Liver (tissue), 9 donors: ENCODE results near the gene ITPKB. TPM values are rescaled to one million over a fixed set of nuclear protein-coding genes. Genes with fewer than 3 reads are reported as not detected.

Experiments
- DNase-seq: peaks from one replicate; pipeline ENCODE4 v3.0.0-alpha.2; 2017; ENCODE audit warnings: low spot score
- H3K27ac ChIP-seq, 2 donors: one replicate each; pipeline ENCODE4 v1.7.0; 2013; ENCODE audit warnings: inconsistent platforms in 2 of 2, low read length in 2 of 2, control low read depth in 1 of 2, low read depth in 1 of 2, mild to moderate bottlenecking in 1 of 2
- H3K27me3 ChIP-seq, 4 donors: one replicate each; pipeline versions ENCODE4 v1.6.1 to v1.7.0; 2013; ENCODE audit warnings: low read length in 3 of 4, inconsistent platforms in 1 of 4, mild to moderate bottlenecking in 1 of 4, moderate library complexity in 1 of 4; ENCODE audit not compliant: control insufficient read depth in 4 of 4, insufficient read depth in 4 of 4
- H3K36me3 ChIP-seq, 4 donors: one replicate each; pipeline versions ENCODE4 v1.6.1 to v1.7.0; 2013; ENCODE audit warnings: low read length in 3 of 4, mild to moderate bottlenecking in 3 of 4, low read depth in 1 of 4, moderate library complexity in 1 of 4; ENCODE audit not compliant: control insufficient read depth in 4 of 4, insufficient read depth in 3 of 4
- H3K4me1 ChIP-seq, 4 donors: one replicate each; pipeline versions ENCODE4 v1.6.1 to v1.7.0; 2013; ENCODE audit warnings: low read length in 3 of 4, mild to moderate bottlenecking in 3 of 4, moderate library complexity in 1 of 4; ENCODE audit not compliant: control insufficient read depth in 4 of 4, insufficient read depth in 4 of 4
- H3K4me3 ChIP-seq, 3 donors: one replicate each; pipeline versions ENCODE4 v1.6.1 to v1.7.0; 2013; ENCODE audit warnings: low read length in 3 of 3, control low read depth in 1 of 3, low read depth in 1 of 3, mild to moderate bottlenecking in 1 of 3
- H3K9ac ChIP-seq, 2 donors: one replicate each; pipeline ENCODE4 v1.7.0; 2013; ENCODE audit warnings: low read length in 2 of 2, mild to moderate bottlenecking in 2 of 2, moderate library complexity in 2 of 2, control low read depth in 1 of 2, low read depth in 1 of 2
- H3K9me3 ChIP-seq, 4 donors: one replicate each; pipeline versions ENCODE4 v1.6.1 to v1.7.0; 2013; ENCODE audit warnings: low read length in 3 of 4; ENCODE audit not compliant: control insufficient read depth in 4 of 4
- ATF3 ChIP-seq: IDR thresholded peaks from 2 replicates; pipeline ENCODE4 v1.6.1; 2016; ENCODE audit warnings: antibody characterized with exemption
- EGR1 ChIP-seq, 2 donors: IDR thresholded peaks; 2 replicates each; pipeline ENCODE4 v1.6.1; 2016 to 2018; ENCODE audit warnings: antibody characterized with exemption in 2 of 2, low read depth in 2 of 2
- FOXA1 ChIP-seq: IDR thresholded peaks from 2 replicates; pipeline ENCODE4 v1.6.1; 2016; ENCODE audit warnings: antibody characterized with exemption
- FOXA2 ChIP-seq: IDR thresholded peaks from 2 replicates; pipeline ENCODE4 v1.6.1; 2016; ENCODE audit warnings: antibody characterized with exemption
- GABPA ChIP-seq, 2 donors: IDR thresholded peaks in 1 of 2; conservative IDR thresholded peaks in 1 of 2; 2 replicates each; pipeline ENCODE4 v1.6.1; 2016; ENCODE audit warnings: antibody characterized with exemption in 2 of 2, mild to moderate bottlenecking in 1 of 2, moderate library complexity in 1 of 2
- HNF4A ChIP-seq, 2 donors: conservative IDR thresholded peaks; 2 replicates each; pipeline ENCODE4 v1.6.1; 2016; ENCODE audit warnings: antibody characterized with exemption in 2 of 2, mild to moderate bottlenecking in 2 of 2
- HNF4G ChIP-seq: IDR thresholded peaks from 2 replicates; pipeline ENCODE4 v1.6.1; 2016; ENCODE audit warnings: antibody characterized with exemption
- NR2F2 ChIP-seq: IDR thresholded peaks from 2 replicates; pipeline ENCODE4 v1.6.1; 2016; ENCODE audit warnings: antibody characterized with exemption
- REST ChIP-seq: IDR thresholded peaks from 2 replicates; pipeline ENCODE4 v1.6.1; 2016; ENCODE audit warnings: antibody characterized with exemption, mild to moderate bottlenecking
- RXRA ChIP-seq, 2 donors: IDR thresholded peaks; 2 replicates each; pipeline ENCODE4 v1.6.1; 2017 to 2018; ENCODE audit warnings: antibody characterized with exemption in 2 of 2, mild to moderate bottlenecking in 1 of 2
- TAF1 ChIP-seq: conservative IDR thresholded peaks from 2 replicates; pipeline ENCODE4 v1.6.1; 2016; ENCODE audit warnings: antibody characterized with exemption, mild to moderate bottlenecking
- YY1 ChIP-seq: IDR thresholded peaks from 2 replicates; pipeline ENCODE4 v1.6.1; 2016; ENCODE audit warnings: antibody characterized with exemption, mild to moderate bottlenecking
- WGBS: extraction: QIAGEN DNeasy Blood & Tissue Kit; methylation state at CpG from one replicate; pipeline ENCODE4 v1.1.7; 2013; 5-methylcytosine and 5-hydroxymethylcytosine counted together
- polyA plus RNA-seq, 2 donors: library from polyadenylated mRNA; stranded (reverse) in 1 of 2; unstranded in 1 of 2; fragments of 200-250 nt in 1 of 2; fragments of >200 nt in 1 of 2; fragmentation: Nextera tagmentation in 1 of 2; extraction: Ambion mirVana in 1 of 2; gene quantifications; one replicate each; pipeline versions ENCODE4 v1.2.1 to v1.2.3, GENCODE V29; 2013 to 2015
- total RNA-seq, 2 donors: library from RNA; depleted of rRNA; stranded (reverse); fragments of >200 nt; gene quantifications; one replicate each; pipeline ENCODE4 v1.2.3, GENCODE V29; 2014
- TF ChIP-seq, protein P1 (sequence below): fragments of 150-350 bp; IDR thresholded peaks from 2 replicates; pipeline ENCODE4 v1.5.1; 2017; ENCODE audit warnings: improper control_type of control experiment, low read depth, low read length; ENCODE audit not compliant: missing input control
- TF ChIP-seq, protein P2 (sequence below): IDR thresholded peaks from 2 replicates; pipeline ENCODE4 v1.6.1; 2016; ENCODE audit warnings: antibody characterized with exemption
- TF ChIP-seq, protein P3 (sequence below): IDR thresholded peaks from 2 replicates; pipeline ENCODE4 v1.6.1; 2016; ENCODE audit warnings: antibody characterized with exemption
- donor health status: healthy.
- donor health status: healthy.
- donor health status: healthy.
- donor health status: healthy.
- donor health status: healthy.

ITPKB gene
- total and polyA plus RNA-seq, 4 donors = 0.61 to 5.8 (median 3.7) TPM

GRCh38 chr1:226610671-226611070 lies 128.4 kb downstream of the ITPKB start:
- H3K36me3 ChIP-seq = no peaks in the 10 kb centered on the region
- no peaks in the 10 kb centered on the region for H3K4me1 ChIP-seq
- H3K4me3 ChIP-seq = no peak overlapping the region
- no peak overlapping the region for H3K9ac ChIP-seq
- no peak for TF ChIP-seq GABPA (IDR thresholded peaks at IDR 0.05 in 1 of 2, conservative IDR thresholded peaks at IDR 0.05 in 1 of 2)
- no peak for TF ChIP-seq REST
- TF ChIP-seq, protein P1, sequence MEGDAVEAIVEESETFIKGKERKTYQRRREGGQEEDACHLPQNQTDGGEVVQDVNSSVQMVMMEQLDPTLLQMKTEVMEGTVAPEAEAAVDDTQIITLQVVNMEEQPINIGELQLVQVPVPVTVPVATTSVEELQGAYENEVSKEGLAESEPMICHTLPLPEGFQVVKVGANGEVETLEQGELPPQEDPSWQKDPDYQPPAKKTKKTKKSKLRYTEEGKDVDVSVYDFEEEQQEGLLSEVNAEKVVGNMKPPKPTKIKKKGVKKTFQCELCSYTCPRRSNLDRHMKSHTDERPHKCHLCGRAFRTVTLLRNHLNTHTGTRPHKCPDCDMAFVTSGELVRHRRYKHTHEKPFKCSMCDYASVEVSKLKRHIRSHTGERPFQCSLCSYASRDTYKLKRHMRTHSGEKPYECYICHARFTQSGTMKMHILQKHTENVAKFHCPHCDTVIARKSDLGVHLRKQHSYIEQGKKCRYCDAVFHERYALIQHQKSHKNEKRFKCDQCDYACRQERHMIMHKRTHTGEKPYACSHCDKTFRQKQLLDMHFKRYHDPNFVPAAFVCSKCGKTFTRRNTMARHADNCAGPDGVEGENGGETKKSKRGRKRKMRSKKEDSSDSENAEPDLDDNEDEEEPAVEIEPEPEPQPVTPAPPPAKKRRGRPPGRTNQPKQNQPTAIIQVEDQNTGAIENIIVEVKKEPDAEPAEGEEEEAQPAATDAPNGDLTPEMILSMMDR = no peak
- TF ChIP-seq, protein P2, sequence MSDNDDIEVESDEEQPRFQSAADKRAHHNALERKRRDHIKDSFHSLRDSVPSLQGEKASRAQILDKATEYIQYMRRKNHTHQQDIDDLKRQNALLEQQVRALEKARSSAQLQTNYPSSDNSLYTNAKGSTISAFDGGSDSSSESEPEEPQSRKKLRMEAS = no peak
- TF ChIP-seq TAF1 = no peak
- no peak for TF ChIP-seq NR2F2
- TF ChIP-seq YY1 = no peak
- TF ChIP-seq RXRA (IDR thresholded peaks at IDR 0.05) = no peak
- no peak for TF ChIP-seq EGR1 (IDR thresholded peaks at IDR 0.05; ENCODE audit: low read depth in 2 of 2)
- TF ChIP-seq HNF4G = no peak
- TF ChIP-seq ATF3 = no peak
- TF ChIP-seq, protein P3, sequence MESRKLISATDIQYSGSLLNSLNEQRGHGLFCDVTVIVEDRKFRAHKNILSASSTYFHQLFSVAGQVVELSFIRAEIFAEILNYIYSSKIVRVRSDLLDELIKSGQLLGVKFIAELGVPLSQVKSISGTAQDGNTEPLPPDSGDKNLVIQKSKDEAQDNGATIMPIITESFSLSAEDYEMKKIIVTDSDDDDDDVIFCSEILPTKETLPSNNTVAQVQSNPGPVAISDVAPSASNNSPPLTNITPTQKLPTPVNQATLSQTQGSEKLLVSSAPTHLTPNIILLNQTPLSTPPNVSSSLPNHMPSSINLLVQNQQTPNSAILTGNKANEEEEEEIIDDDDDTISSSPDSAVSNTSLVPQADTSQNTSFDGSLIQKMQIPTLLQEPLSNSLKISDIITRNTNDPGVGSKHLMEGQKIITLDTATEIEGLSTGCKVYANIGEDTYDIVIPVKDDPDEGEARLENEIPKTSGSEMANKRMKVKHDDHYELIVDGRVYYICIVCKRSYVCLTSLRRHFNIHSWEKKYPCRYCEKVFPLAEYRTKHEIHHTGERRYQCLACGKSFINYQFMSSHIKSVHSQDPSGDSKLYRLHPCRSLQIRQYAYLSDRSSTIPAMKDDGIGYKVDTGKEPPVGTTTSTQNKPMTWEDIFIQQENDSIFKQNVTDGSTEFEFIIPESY = no peak
- TF ChIP-seq HNF4A (conservative IDR thresholded peaks at IDR 0.05) = no peak
- no peak for TF ChIP-seq FOXA1
- no peak for TF ChIP-seq FOXA2
- no peaks in the 10 kb centered on the region for H3K9me3 ChIP-seq
- no peaks in the 10 kb centered on the region for H3K27me3 ChIP-seq
- WGBS = 86% methylated on average over 7 of the region's 7 CpGs
- H3K27ac ChIP-seq = no peak overlapping the region
- no peak for DNase-seq

- DNase-seq = no peak
- no peaks in the 10 kb centered on the region for H3K9me3 ChIP-seq
- 84% methylated on average over 11 of the region's 11 CpGs for WGBS
- no peaks in the 10 kb centered on the region for H3K36me3 ChIP-seq
- H3K4me1 ChIP-seq = no peaks in the 10 kb centered on the region
- no peaks in the 10 kb centered on the region for H3K27me3 ChIP-seq
- H3K27ac ChIP-seq = no peak overlapping the region
- TF ChIP-seq NR2F2 (no peak), RXRA (IDR thresholded peaks at IDR 0.05) (no peak), HNF4A (conservative IDR thresholded peaks at IDR 0.05) (no peak), HNF4G (no peak), YY1 (no peak), EGR1 (IDR thresholded peaks at IDR 0.05; ENCODE audit: low read depth in 2 of 2) (no peak), REST (no peak), FOXA1 (no peak)
- TF ChIP-seq, protein P1 = no peak
- TF ChIP-seq, protein P2 = no peak
- H3K4me3 ChIP-seq = no peak overlapping the region
- H3K9ac ChIP-seq = no peak overlapping the region
Measured at GRCh38 chr1:226609836-226610455, 129.1 kb downstream of the ITPKB start.
